Left cardiac atrium (tissue), 4 donors: Measurements from ENCODE around the gene CFAP73. TPM values are rescaled to one million over a fixed set of nuclear protein-coding genes. Genes with fewer than 3 reads are reported as not detected.
"Not testable (repeated sequence)": the region's sequence is repeated elsewhere in the genome, so short reads cannot be mapped to it uniquely, and the experiment has no call there.

Experiments used
- ATAC-seq, 2 donors: fragments of 200-7000 bp; cut with Tn5 transposase; one replicate each; pipeline ENCODE4 v1.9.1; 2020; ENCODE audit warnings: mild to moderate bottlenecking in 2 of 2, moderate library complexity in 2 of 2
- DNase-seq: peaks from one replicate; pipeline ENCODE4 v3.0.0-alpha.2; 2020
- intact Hi-C, 2 donors: fragments of 100-400 bp; cut with DNase I; formaldehyde crosslinking; loops; one replicate each; pipeline versions ENCODE4 v1.14.1 to v1.15.1; 2022 to 2023
- total RNA-seq, 2 donors: library from RNA; stranded (reverse); fragmentation: NEBNext Ultra II Directional; extraction: Animal tissue kit (Norgen Biotek cat#: 25700); gene quantifications; one replicate each; pipeline ENCODE4 v1.2.1, GENCODE V29; 2021
- donor health status: DM: no; HTN: yes; CAD: no.
- donor health status: DM: no; HTN: yes; CAD: no; lungs with severe emphysema.
- donor health status: DM: yes; HTN: yes; CAD: no.
- donor health status: Dilated cardiomyopathy.

CFAP73 gene
- total RNA-seq, 2 donors from 2014 or later = not detected

GRCh38 chr12:113137861-113138783 is 11.4 kb upstream of the CFAP73 start:
- DNase-seq (no peak), ATAC-seq (no peak)
- intact Hi-C loops = no loop called here

DNA sequence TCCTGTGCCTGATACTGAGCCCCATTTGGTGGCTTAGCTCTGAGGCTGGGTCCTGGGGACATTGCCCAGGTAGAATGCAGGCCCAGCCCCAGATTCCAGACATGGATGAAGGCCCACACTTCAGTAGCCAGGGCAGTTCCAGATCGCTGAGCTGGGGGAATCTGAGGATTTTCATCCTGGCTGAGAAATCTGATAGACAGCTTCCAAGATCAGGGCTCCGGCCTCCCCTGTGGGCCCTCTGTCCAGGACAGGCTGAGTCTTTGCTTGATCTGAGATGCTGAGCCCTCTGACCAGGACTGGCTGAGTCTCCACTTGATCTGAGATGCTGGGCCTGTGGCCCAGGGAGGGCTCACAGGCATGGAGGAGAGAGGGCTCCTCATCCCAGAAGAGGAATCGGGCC is 10.7 kb upstream of the CFAP73 start:
- intact Hi-C loops = no loop called here
- DNase-seq (no peak), ATAC-seq (no peak)

DNA sequence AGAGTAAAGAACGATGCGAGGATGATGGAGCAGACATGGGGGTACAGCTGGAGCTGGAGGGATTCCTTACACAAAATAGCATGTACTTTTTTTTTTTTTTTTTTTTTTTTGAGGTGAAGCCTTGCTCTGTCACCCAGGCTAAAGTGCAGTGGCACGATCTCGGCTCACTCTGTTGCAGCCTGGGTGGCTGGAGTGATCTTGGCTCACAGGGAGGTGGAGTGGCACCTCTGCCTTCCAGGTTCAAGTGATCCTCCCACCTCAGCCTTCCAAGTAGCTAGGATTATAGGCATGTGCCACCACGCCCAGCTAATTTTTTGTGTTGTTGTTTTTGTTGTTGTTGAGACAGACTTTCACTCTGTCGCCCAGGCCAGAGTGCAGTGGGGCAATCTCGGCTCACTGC is 8.8 kb upstream of the CFAP73 start:
- no peak for DNase-seq
- no peak for ATAC-seq
- intact Hi-C loops = no loop called here

GRCh38 chr12:113141716-113142115 is 7.8 kb upstream of the CFAP73 start:
- ATAC-seq, intact Hi-C loops, DNase-seq: not testable (repeated sequence)

GRCh38 chr12:113142173-113142885 is 7.2 kb upstream of the CFAP73 start:
- intact Hi-C loops = no loop called here
- DNase-seq = no peak
- peak; percentile 27 to 76 for ATAC-seq

GRCh38 chr12:113142886-113143332 is 6.6 kb upstream of the CFAP73 start:
- no peak for ATAC-seq
- no peak for DNase-seq
- intact Hi-C loops = no loop called here

DNA sequence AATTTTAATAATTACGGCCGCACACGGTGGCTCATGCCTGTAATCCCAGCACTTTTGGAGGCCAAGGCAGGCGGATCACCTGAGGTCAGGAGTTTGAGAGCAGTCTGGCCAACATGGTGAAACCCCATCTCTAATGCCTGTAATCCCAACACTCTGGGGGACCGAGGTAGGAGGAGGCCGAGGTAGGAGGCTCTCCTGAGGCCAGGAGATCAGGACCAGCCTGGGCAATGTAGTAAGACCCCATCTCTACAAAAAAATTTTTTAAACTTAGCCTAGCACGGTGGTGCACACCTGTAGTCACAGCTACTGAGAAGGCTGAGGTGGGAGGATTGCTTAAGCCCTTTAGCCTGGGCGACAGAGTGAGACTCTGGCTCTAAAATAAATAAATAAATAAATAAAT is 5.6 kb upstream of the CFAP73 start:
- intact Hi-C loops = no loop called here
- ATAC-seq (no peak), DNase-seq (no peak)

GRCh38 chr12:113144806-113145205 is 4.7 kb upstream of the CFAP73 start:
- no peak for ATAC-seq
- no peak for DNase-seq
- intact Hi-C loops = no loop called here

DNA sequence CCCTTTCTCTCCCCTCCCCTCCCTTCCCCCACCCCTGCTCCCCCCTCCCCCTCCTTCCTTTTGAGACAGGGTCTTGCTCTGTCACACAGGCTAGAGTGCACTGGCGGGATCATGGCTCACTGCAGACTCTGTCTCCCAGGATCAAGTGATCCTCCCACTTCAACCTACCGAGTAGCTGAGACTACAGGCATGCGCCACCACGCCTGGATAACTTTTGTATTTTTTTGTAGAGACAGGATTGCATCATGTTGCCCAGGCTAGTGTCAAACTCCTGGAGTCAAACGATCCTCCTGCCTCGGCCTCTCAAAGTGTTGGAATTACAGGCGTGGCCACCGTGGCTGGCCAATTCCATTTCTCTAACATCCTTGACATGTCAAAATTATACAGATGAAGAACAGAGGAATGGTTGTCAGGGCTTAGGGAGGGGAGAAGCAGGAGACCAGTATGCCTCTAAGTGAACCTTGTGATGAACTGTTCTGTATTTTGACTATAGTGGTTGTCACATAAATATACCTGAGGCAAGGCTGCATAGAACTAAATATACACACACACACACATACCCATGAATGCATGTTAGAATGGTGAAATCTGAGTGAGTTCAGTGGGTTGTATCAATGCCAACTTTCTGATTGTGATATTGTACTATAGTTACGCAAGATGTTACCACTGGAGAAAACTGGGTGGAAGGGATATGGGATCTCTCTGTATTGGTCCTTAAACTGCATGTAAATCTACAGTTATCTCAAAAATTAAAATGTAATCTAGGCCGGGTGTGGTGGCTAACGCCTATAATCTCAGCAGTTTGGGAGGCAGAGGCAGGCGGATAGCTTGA is 3.6 kb upstream of the CFAP73 start:
- intact Hi-C loops = no loop called here
- no peak for DNase-seq
- ATAC-seq = no peak

- ATAC-seq (no peak), DNase-seq (no peak)
- intact Hi-C loops = no loop called here
These were observed 2.5 kb upstream of the CFAP73 start for GRCh38 chr12:113146999-113147398.

GRCh38 chr12:113151655-113152054 is 2.1 kb downstream of the CFAP73 start:
- intact Hi-C loops = loop anchor here in 1 of 2 donors (5.0 kb wide), 1 partner anchor 104 kb away; no protein-coding TSS in a partner anchor
- no peak for DNase-seq
- ATAC-seq = no peak

- intact Hi-C loops = loop anchor here in 1 of 2 donors (5.0 kb wide), 1 partner anchor 105 kb away; no protein-coding TSS in a partner anchor
- ATAC-seq (no peak), DNase-seq (no peak)
These were observed 2.8 kb downstream of the CFAP73 start for GRCh38 chr12:113152196-113152834.

DNA sequence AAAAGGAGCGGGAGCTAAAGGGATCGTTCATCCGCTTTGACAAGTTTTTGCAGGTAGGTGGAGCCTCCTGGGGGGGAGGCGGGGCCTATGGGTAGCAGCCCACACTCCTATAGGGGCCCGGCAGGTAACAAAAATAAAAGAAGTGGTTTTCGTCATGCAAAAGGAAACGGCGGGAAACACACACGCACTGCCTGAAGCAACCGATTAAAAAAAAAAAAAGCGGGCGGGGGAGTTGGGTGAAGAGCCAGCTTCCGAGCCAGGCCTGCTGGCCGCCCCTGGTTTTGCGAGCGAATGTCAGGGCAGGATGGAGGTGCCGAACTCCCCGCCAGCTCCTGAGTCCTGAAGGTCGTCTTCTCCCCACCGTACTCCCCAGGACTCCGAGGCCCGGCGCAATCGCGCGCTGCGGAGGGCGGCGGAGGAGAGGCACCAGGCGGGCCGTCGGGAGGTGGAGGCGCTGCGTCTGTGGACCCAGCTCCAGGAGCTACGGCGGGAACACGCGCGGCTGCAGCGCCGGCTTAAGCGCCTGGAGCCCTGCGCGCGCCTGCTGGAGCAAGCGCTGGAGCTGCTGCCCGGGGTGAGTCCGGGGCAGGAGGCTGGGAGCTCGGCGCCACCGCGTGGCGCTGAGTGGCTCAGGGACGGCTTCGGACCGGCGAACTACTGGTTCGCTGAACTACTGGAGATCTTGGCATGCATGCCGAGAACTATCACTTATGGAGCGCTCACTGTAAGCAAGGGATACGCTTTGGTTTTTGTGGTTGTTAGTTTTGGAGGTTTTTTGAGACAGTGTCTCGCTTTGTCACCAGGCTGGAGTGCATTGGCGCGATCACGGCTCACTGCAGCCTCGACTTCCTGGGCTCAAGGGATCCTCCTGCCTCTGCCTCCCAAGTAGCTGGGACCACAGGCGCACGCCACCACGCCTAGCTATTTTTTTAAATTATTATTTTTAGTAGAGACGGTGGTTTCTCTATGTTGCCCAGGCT is 3.6 kb downstream of the CFAP73 start:
- DNase-seq = peak; percentile 68
- intact Hi-C loops = loop anchor here in 1 of 2 donors (5.0 kb wide), 1 partner anchor 106 kb away; no protein-coding TSS in a partner anchor
- peak; percentile 88 to 89 for ATAC-seq

- intact Hi-C loops = loop anchor here in 1 of 2 donors (5.0 kb wide), 1 partner anchor 107 kb away; no protein-coding TSS in a partner anchor
- DNase-seq = no peak
- no peak for ATAC-seq
These were observed 4.9 kb downstream of the CFAP73 start for GRCh38 chr12:113154351-113154973.

DNA sequence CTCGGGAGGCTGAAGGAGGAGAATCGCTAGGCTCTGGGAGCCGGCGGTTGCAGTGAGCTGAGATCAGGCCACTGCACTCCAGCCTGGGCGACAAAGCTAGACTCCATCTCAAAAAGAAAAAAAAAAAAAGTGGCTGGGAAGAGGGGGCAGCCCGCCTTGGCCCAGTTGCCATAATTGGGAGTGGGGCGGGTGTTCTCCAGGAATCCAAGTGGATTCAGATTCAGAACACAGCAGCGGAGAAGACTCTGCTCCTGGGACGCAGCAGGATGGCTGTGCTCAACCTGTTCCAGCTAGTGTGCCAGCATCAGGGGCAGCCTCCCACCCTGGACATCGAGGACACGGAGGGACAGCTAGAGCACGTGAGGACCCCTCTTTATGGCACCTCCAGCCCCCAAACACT is 5.5 kb downstream of the CFAP73 start:
- intact Hi-C loops = loop anchor here in 1 of 2 donors (5.0 kb wide), 1 partner anchor 108 kb away; no protein-coding TSS in a partner anchor
- DNase-seq (no peak), ATAC-seq (no peak)

GRCh38 chr12:113155646-113156045 is 6.1 kb downstream of the CFAP73 start:
- DNase-seq (no peak), ATAC-seq (no peak)
- intact Hi-C loops = loop anchor here in 1 of 2 donors (5.0 kb wide), 1 partner anchor 108 kb away; no protein-coding TSS in a partner anchor
